ENCODE results near the gene MBTPS1. TPM values are rescaled to one million over a fixed set of nuclear protein-coding genes. Genes with fewer than 3 reads are reported as not detected.

Gene MBTPS1
- total RNA-seq, 1 donor from 2014 or later: 136 TPM

GRCh38 chr16:84043486-84044117 lies 73.1 kb downstream of the MBTPS1 start:
- Mint-ChIP-seq H3K27ac (ENCODE audit: unreplicated experiment) (no peak overlapping the region), H3K36me3 (ENCODE audit: unreplicated experiment) (no peaks in the 10 kb centered on the region), H3K9me3 (ENCODE audit: unreplicated experiment) (no peaks in the 10 kb centered on the region), H3K4me1 (ENCODE audit: unreplicated experiment) (peaks cover 3% of the 10 kb centered on the region), H3K4me3 (ENCODE audit: unreplicated experiment) (no peak overlapping the region), H3K27me3 (ENCODE audit: unreplicated experiment) (peaks cover 18% of the 10 kb centered on the region)
- DNase-seq (ENCODE audit: extremely low spot score, unreplicated experiment): no peak
- no peak for TF ChIP-seq CTCF (IDR thresholded peaks at IDR 0.05)

- Mint-ChIP-seq H3K4me1 (ENCODE audit: unreplicated experiment) (peaks cover 3% of the 10 kb centered on the region), H3K9me3 (ENCODE audit: unreplicated experiment) (no peaks in the 10 kb centered on the region), H3K4me3 (ENCODE audit: unreplicated experiment) (no peak overlapping the region), H3K27ac (ENCODE audit: unreplicated experiment) (no peak overlapping the region), H3K36me3 (ENCODE audit: unreplicated experiment) (no peaks in the 10 kb centered on the region), H3K27me3 (ENCODE audit: unreplicated experiment) (peaks cover 18% of the 10 kb centered on the region)
- no peak for TF ChIP-seq CTCF (IDR thresholded peaks at IDR 0.05)
- DNase-seq (ENCODE audit: extremely low spot score, unreplicated experiment): no peak
Observed at GRCh38 chr16:84042879-84043485, 73.8 kb downstream of the MBTPS1 start.

GRCh38 chr16:84042308-84042878 lies 74.3 kb downstream of the MBTPS1 start, which contains the start of gene SLC38A8:
Gene SLC38A8 (minus strand): TSS chr16:84042795. CDS start chr16:84042157, 638 bp downstream.
- H3K27ac Mint-ChIP-seq (ENCODE audit: unreplicated experiment): no peak within 1 kb of the TSS
- peaks cover 3% of the 10 kb centered on the region for H3K4me1 Mint-ChIP-seq (ENCODE audit: unreplicated experiment)
- H3K4me3 Mint-ChIP-seq (ENCODE audit: unreplicated experiment): no peak within 1 kb of the TSS
- H3K36me3 Mint-ChIP-seq (ENCODE audit: unreplicated experiment): no peaks in the 10 kb centered on the region
- H3K27me3 Mint-ChIP-seq (ENCODE audit: unreplicated experiment): peaks cover 18% of the 10 kb centered on the region
- H3K9me3 Mint-ChIP-seq (ENCODE audit: unreplicated experiment): no peaks in the 10 kb centered on the region
- no peak for DNase-seq (ENCODE audit: extremely low spot score, unreplicated experiment)
- TF ChIP-seq CTCF (IDR thresholded peaks at IDR 0.05): no peak

DNA sequence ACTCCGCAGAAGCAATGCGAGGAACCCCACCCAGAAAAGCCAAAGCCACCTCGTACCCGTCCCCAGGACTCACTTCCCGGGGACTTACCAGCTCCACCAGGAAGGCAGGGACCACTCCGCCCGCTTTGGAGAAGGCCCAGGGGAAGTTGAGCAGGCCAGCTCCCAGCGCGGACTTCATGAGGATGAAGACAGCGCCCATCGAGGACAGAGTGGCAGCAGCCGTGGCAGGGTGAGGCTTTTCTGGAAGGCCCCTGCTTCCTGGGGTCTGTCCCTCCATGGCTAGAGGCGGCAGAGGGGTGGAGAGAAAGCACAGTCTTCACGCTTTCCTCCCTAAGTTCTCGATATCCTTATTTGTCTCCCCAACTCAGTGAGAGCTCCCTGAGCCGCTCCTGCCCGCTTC lies 74.9 kb downstream of the MBTPS1 start:
- H3K27me3 Mint-ChIP-seq (ENCODE audit: unreplicated experiment): peaks cover 18% of the 10 kb centered on the region
- H3K27ac Mint-ChIP-seq (ENCODE audit: unreplicated experiment): no peak overlapping the region
- H3K36me3 Mint-ChIP-seq (ENCODE audit: unreplicated experiment): no peaks in the 10 kb centered on the region
- H3K9me3 Mint-ChIP-seq (ENCODE audit: unreplicated experiment): no peaks in the 10 kb centered on the region
- H3K4me3 Mint-ChIP-seq (ENCODE audit: unreplicated experiment): no peak overlapping the region
- H3K4me1 Mint-ChIP-seq (ENCODE audit: unreplicated experiment): peaks cover 3% of the 10 kb centered on the region
- TF ChIP-seq CTCF (IDR thresholded peaks at IDR 0.05): no peak
- DNase-seq (ENCODE audit: extremely low spot score, unreplicated experiment): no peak
